Brain pericyte (primary cell): ENCODE results near the gene ZNF777.

Experiments used
- DNase-seq: peaks from one replicate; pipeline ENCODE4 v3.0.0-alpha.2; 2012; ENCODE audit warnings: low read depth, low spot score

Gene ZNF777

DNA sequence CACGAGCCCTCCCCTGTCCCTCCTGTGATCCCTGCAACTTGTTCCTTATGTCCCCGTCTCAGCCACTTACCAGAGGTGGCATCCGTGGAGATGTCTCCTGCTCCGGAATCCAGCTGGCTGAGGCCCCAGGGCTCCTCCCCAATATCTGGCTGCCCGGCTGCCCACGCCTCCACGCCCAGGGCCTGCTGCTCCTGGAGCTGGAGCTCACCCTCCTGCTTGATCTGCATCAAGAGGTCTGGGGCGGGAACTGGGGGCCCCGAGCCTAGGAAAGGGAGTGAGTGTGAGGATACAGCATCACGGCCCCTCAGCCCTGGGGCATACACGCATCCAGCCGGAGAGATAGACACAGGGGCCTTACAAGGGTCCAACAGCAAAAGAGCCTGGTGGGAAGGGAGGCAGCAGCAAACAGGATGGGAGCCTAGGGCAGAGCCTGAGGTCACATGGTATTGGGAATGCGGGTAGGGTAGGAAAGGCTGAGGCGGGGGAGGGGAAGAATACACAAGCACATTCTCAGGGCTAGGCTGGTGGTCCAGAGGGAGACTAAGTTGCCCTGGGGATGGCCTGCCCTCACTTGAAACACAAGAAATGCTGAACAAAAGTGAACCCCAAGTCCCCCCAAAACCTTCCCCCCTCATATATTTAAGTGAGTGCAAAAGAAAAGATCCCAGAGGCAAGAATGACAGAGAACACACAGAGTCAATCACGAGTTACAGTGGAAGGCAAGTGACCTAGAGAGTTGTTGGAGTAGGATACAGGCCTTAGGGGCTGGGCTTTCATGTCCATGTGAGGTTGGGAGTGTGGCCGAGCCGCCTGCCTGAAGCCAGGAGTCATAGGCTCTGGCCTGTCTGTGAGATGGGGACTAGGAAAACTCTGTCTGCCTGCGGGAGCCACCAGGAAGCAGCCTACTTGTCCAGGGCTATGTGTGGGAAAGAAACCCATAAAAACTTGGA lies 16.9 kb upstream of the ZNF777 start:
- no peak for DNase-seq

DNA sequence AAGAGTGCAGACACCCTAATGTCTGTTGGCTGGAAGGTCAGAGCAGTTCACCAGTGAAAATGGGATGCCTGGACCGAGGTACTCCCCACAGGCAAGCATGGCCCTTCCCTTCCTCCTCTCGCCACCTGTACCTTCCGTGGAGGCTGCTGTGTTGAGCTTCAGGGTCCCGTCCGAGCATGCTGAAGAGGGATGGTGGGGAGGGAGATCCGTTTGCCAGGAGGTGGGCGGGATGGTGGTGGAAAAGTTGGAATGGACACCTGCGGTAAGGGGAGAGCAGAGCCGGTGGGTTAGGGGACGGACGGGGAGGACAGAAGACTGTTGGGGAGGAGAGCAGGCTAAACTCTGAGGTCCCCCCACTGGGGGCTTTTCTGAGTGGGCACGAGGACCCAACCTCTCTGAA lies 15.9 kb upstream of the ZNF777 start:
- no peak for DNase-seq

DNA sequence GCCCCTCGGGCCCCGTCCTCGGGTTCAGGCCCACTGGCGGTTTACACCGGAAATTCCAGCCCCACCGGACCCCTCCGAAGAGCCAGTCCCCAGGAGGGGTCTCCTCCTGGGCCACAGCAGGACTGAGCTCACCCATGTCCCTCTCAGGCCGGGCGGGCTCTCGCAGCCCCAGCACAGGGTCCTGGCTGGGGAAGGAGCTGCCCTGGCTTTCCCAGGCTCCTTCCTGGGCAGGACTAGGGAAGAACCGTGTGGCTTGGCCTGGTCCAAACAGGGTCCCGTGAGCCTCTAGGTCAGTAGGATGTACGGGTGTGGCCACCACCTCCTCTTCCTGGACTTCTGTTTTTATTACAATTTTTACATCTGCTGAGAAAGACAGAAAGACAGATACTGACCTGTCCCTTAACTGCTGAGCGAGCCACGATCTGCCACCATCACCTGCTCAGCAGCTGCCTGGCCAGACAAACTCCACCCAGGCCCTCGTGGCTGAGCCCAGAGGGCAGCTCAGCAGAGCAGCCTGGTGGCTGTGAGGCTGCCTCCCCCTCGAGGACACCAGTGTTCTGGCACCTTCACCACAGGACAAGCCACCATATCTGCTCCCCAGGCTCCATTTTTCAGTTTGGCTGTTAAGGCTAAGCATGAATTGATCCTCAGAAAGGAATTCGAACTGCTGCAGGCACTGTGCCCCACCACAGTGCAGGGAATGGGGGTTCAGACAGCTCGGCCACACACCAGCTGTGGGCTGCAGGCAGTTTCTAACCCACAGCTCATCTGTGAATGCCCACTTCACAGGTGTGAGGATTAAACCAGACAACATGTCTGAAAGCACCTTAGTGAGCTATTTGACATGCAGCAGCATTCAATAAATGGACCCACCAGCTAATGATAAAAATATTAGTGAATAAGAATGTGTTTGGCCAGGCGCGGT lies 14.5 kb upstream of the ZNF777 start:
- no peak for DNase-seq

DNA sequence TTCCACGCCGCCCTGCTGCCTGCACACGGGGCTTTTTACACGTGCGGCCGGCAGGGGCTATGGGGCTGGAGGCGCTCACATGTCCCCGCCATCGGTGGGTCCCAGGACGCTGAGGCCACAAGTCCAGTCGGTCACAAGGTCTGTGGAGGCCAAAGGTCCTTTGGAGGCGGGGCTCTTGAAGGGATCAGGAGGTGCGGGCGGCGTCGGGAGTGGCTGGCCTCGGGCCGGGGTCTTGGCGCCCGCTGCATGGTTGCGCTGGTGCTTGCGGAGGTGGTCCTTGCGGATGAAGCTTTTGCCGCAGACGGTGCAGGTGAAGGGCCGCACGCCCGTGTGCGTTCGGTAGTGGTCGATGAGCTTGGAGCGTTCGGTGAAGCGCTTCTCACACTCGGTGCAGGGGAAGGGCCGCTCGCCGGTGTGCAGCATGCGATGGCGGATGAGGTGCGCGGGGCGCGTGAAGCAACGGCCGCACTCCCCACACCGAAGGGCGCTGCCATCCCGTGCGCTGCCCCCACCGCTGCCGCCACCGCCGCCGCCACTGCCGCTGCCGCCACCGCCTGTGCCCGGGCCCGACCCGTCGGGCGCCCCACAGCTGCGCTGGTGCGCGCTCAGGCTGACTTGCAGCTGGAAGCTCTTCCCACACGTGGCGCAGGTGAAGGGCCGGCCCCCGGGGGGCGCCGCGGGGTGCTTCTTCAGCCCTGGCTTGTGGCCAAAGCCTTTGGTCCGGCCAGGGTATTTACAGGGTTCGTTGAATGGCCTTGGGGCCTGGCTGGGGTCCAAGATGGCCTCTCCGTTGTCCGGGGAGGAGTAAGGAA lies 13.7 kb upstream of the ZNF777 start:
- no peak for DNase-seq

DNA sequence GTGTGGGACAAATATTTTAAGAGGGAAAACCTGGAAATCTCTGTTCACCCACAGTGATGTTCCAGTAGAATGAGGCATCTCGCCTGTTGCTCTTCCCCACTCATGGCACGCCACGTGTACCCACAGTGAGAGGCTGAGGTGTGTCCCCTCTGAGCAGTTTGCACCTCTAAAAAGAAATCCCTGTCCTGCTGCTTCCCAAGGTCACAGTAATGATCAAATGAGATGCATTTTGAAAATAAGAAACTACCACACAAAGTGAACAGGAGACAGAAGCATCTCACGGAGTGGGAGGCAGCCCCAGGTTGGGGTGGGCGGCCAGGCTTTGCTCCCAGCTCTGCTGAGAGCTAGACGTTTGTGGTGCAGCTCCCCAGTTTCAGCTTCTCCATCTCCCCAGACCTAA lies 12.4 kb upstream of the ZNF777 start:
- no peak for DNase-seq

DNA sequence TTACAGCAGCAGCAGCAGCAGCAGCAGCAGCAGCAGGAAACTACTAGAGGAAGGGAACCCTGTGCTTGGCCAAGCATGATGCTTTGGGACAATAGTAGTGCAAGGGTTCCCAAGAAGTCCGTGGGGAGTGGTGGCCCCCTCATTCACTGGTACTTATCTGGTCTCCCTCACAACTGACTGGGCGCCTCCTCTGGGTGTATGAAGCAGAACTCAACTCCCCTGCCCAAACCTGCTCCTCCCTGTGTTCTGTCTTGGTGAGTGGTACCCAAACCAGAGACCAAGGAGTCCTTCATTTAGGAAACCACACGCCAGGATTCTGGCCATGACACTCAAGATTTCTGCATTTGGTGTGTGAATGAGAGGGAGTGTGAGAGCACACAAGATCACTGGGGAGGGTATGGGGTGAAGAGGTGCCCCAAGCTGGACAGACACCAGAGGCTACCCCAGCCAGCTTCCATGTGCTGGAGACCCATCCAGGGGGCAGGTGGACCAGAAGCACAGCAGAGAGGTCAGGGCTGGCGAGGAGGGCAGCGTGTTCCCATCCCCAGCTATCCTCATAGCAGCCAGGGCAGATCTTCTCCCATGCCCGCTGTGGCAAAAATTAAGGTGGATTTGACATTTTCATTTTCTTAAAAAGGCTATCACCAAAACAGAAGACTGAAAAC lies 10.6 kb upstream of the ZNF777 start:
- no peak for DNase-seq

DNA sequence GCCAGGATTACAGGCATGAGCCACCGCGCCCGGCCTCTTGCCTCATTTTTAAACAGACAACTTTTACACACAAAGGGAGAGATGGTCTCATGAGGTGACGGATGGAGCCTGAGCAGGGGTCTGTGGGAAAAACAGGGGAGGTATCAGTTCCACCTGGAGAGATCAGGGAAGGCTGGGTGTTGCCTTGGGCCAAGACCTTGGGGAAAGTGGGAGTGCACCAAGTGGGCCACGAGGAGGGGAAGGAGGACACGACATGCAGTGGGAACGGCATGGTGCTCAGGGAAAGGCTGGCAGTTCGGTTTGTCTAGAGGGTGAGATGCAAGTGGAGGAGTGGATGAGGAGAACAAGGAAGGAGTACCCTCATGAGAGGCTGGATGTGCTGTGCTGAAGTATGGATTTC lies 8.9 kb upstream of the ZNF777 start:
- no peak for DNase-seq

DNA sequence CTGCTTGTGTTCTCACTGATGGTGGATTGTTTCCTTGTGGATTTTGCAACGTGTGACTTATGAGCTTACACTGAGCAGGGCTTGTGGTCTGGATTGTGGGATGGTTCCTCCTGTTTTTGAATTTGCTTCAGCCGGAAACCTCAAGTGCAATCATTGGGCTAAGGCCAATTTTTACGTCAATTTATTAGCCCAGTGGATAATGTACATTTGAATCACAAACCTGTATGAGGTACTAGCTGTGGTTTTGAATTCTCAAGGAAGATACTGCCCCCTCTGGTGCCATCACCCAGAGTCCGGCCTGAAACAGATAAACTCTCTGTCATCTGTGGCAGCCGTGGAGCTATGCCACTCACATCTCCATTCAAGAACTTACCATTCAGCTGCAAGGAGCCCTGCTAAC lies 7.3 kb upstream of the ZNF777 start:
- no peak for DNase-seq

DNA sequence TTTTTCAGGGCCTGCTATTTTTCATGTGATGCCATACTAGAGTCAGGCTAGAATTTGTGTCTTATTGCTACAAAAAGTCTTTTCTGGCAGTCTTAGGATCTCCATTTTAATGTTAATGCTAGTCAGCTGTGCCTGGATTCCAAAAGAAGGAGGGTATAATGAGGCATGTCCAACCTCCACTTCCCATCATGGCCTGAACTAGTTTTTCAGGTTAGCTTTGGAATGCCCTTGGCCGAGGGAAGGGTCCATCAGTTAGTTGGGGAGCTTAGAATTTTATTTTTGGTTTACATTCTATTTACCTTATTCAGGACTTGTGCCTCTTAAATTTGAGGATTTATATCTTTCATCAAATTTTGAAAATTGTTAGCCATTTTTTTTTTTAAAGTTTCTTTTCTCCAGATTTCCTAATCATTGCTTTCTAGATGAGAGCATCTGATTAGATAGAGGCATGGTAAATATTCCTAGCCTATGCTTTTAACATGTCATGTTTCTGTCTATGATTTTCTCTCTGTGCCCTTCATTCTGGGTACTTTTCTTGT lies 6.5 kb upstream of the ZNF777 start:
- DNase-seq, result no peak

DNA sequence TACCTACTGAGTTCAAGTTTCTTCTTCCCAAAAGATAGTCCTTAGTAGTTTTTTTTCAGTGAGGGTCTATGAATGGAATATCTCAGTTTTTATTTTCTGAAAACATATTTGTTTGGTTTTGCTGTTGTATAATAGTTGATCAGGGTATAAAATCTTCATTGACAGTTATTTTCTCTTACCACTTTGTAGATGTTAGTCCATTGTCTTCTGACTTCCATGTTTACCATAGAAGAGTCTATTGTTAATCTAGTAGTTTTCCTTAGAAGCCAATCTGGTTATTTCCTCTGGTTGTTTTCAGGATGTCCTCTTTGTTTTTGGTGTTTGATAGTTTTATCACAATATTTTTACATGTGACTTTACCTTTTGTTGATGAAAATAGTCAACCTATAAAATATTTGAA lies 5.5 kb upstream of the ZNF777 start:
- no peak for DNase-seq

DNA sequence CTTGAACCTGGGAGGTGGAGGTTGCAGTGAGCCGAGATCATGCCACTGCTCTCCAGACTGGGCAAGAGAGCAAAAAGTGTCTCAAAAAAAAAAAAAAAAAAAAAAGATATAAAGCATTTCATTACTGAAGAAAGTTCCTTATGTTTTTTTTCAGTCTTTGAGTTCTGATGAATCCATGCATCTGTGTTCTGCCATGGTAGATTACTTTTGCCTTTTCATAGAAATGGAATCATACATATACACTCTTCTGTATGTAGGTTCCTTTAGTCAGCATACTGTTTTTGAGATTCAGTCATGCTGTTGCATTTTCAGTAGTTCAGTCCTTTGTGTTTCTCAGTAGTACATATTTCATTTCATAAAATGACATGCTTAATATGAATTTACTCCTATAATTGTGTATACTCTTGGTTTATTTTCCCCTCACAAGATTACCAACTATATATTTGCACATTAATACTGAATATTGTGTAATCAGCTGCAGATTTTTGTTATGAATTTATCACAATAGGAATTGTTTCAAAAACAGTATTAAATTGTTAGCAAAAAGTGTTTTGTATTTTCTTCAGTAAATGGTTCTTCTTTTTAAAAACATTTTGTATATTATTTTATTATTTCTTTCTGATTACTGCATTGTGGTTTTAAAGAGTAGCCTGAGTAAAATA lies 2.8 kb upstream of the ZNF777 start:
- no peak for DNase-seq

DNA sequence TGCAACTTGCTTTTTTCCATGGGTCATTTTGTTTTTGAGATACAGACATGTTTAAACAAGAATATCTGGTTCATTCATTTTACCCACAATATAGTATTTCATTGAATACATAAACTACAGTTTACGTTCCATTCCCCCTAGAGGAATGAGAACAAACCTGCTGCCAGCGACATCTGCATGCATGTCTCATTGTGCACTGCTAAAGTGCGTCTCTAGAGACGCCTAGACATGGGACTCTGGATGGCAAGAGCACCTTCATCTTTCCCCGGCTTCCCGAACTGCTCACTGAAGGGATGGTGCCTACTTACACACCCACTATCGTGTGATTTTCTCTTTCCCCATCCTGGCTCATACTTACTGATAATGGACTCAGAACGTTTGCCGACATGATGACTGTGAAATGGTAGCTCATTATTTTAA lies 1.2 kb upstream of the ZNF777 start:
- DNase-seq, result no peak

DNA sequence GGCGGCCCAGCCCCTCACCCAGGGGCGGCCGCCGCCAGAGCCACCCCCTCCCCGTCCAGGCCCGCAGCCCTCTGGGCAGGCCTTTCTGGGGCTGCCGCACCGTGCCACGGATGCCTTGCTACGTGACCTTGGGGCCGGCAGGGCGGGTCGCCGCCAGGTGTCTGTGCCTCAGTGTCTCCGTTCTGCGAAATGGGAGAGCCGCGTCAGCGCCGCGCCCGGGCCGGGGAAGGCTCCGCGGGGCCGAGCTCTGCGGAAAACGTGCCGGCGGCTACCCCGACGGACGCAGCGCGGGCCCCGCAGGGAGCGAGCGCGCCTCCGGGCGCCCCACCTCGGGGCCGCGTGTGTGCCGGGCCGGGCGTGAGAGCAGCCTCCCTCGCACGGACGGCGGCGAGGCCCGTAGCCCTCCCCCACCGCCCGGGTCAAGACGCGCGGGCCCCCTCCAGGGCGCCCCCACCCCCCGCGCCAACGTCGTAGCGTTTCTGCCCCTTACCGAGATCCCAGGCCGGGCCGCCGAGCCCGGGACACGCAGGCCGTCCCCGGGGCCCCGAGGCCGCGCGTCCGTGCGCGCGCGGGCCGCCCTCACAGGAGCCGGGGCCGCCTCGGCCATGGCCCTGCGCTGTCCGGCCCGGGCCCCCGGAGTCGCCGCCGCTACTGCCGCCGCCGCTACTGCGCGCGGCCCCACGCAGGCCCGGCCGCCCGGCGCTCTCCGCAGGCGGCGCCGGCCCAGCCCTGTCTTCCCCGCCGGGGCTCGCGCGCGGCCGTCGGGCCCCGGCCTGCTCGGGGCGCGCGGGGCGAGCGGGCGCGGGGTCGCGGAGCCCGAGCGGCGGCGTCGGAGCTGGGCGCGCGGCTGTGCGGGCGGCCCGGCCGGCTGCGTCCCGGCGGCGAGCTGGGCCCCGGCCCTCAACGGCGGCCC lies 1.1 kb downstream of the ZNF777 start:
- DNase-seq, result no peak

DNA sequence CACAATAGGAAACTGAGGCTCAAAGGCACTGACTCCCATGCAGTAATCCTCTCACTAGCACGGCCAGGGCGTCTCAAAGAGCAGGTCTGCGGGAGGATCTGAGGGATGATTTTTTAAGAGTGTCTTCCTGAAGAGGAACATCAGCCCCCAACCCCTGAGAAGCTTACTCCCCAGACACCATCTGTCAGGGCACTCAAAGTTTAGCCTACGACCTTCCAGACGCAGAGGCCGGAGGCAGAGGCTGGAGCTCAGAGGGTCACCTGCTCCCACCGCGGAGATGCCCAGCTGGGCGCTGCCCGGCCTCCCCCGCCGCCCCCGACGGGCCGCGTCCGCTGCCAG lies 1.7 kb downstream of the ZNF777 start:
- no peak for DNase-seq

DNA sequence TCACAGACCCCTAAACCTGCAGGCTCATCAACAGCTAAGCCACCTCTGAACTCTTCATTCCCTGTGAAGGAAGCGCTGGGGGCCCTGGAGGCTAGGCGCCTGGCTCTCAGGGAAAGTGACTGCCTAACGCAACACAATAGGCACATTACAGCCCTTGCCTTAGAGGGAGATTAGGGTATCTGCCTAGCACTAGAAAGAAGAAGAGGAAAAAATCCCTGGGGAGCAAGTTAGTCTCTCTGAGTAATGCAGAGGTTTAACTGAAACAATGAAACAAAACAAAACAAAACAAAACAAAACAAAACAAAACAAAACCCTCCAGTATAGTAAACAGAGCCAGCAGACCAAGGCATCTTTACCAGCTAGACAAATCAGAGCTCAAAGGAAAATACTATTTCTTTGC lies 2.6 kb downstream of the ZNF777 start:
- no peak for DNase-seq

DNA sequence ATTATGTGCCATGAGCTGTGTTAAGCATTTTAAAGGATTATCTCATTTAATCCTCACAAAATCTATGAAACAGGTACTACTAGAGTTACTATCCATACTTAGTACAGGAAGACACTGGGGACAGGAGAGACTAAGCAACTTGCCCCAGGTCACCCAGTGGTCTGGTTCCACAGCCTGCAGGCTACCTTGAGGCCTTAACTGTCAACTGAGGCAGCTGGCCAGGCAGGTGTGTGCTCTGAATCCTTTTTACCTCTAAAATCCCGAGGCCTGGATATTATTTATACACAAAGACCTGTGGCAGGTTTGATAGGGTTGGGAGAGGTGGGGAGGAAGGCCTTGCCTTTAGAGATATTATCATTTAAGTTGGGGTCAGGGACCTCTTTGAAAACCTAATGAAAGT lies 3.1 kb downstream of the ZNF777 start:
- DNase-seq, result no peak

DNA sequence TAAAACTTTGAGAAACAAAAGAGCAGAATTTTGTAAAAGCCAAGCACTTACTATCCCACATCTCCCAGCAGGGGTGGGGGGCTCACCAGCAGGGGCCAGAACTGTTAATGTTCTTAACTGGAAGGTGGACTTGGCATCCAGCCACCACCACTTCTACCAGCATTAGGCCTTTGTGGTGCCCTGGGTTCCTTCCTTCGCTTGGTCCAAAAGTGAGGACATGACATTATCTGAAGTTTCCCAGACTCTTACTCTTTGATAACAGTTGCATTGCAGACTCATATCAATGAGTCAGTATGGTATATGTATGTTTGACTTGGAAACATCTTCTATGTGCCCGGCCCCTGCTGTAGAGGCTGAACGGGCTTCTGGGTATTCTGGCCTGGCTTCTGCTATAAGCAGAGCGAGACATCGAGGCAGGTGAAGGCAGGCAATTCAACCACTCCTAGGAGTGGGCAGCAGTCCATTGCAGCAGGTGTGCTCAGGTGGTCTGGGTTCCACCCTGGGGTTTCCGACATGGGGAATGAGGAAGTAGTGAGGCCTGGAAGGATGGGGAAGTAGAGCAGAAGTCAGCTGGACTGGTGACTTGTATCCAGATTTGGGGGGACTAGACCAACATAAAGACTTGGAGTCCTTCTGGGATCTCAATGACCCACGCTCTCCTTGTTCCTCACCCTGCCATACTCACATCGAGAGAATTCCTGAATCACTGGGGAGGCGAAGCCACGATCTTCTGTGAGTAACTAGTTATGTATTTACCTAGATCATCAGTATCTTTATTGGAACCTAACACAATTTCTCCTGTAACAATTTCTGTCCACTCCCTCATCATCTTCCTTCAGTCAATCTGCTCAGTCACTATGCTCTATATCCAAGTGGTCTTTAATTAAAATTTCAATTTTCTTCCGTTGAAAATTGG lies 4.1 kb downstream of the ZNF777 start:
- DNase-seq, result no peak

DNA sequence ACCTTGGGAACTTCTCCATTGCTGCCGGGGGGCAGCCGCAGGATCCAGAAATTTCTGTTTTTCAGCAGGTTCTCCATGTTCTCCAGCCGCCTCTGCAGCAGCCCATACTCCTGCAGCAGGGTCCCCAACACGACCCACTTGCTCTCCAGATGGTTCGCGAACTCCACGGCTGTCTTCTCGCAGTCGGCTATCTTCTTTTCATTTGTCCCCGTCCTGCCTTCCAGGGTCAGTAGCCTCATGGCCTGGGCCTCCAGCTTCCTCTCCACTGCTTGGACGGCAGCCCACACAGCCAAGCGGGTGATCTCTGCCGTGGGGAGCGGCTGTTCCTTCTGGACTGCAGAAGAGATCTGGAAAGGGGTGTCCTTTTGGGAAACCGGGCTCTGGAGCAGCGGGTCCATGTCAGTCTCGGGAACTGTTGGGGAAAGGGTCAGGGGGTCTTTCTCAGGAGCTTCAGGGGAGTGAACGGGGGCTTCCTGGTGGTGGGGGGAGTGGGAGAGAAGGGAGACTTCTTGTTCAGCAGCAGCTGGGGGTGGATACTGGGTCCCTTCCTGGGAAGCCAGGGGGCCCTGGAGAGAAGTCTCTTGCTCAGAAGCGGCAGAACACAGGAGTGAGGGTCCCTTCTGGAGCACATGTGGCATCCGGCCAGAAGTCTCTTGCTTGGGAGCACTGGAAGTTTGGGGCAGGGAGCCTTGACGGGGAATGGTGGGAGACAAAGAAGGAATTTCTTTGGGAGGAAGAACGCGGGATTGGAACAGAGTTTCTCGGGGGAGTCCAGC lies 5.5 kb downstream of the ZNF777 start:
- DNase-seq, result no peak
